ENCODE results near the gene RLN3.

- TF ChIP-seq, protein P1, sequence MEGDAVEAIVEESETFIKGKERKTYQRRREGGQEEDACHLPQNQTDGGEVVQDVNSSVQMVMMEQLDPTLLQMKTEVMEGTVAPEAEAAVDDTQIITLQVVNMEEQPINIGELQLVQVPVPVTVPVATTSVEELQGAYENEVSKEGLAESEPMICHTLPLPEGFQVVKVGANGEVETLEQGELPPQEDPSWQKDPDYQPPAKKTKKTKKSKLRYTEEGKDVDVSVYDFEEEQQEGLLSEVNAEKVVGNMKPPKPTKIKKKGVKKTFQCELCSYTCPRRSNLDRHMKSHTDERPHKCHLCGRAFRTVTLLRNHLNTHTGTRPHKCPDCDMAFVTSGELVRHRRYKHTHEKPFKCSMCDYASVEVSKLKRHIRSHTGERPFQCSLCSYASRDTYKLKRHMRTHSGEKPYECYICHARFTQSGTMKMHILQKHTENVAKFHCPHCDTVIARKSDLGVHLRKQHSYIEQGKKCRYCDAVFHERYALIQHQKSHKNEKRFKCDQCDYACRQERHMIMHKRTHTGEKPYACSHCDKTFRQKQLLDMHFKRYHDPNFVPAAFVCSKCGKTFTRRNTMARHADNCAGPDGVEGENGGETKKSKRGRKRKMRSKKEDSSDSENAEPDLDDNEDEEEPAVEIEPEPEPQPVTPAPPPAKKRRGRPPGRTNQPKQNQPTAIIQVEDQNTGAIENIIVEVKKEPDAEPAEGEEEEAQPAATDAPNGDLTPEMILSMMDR (conservative IDR thresholded peaks at IDR 0.05), result no peak
- TF ChIP-seq ZFX (IDR thresholded peaks at IDR 0.05), result no peak
These were observed 31.8 kb upstream of the RLN3 start for GRCh38 chr19:13995878-13996765.

Data from C4-2B (cell line).